ENCODE results near the gene ORC2. TPM values are rescaled to one million over a fixed set of nuclear protein-coding genes. Genes with fewer than 3 reads are reported as not detected.

ORC2 gene
- total and polyA plus RNA-seq, 2 experiments from 2014 or later = 8.8 to 14.9 TPM

- H3K27me3 ChIP-seq = no peaks in the 10 kb centered on the region
- H3K27ac ChIP-seq = no peak overlapping the region
- no peak for DNase-seq (ENCODE audit: low read depth in 1 of 2, low spot score in 1 of 2)
- no peaks in the 10 kb centered on the region for H3K4me1 ChIP-seq (ENCODE audit: low read depth)
- no peak overlapping the region for H3K4me3 ChIP-seq
- TF ChIP-seq CTCF (IDR thresholded peaks at IDR 0.05; ENCODE audit: low read depth, low read length) = no peak
- H3K36me3 ChIP-seq = peaks cover 68% of the 10 kb centered on the region
- H3K9me3 ChIP-seq (ENCODE audit: low read depth) = no peaks in the 10 kb centered on the region
Measured at GRCh38 chr2:200939832-200940231, 23.6 kb downstream of the ORC2 start.

GRCh38 chr2:200930947-200931626 is 32.4 kb downstream of the ORC2 start:
- H3K27me3 ChIP-seq = no peaks in the 10 kb centered on the region
- H3K36me3 ChIP-seq = peaks cover 46% of the 10 kb centered on the region
- H3K4me1 ChIP-seq (ENCODE audit: low read depth) = no peaks in the 10 kb centered on the region
- peak in 1 of 2 donors; percentile 41 for DNase-seq (ENCODE audit: low read depth in 1 of 2, low spot score in 1 of 2)
- H3K9me3 ChIP-seq (ENCODE audit: low read depth) = no peaks in the 10 kb centered on the region
- H3K4me3 ChIP-seq = no peak overlapping the region
- no peak overlapping the region for H3K27ac ChIP-seq
- no peak for TF ChIP-seq CTCF (IDR thresholded peaks at IDR 0.05; ENCODE audit: low read depth, low read length)

- no peak for TF ChIP-seq CTCF (IDR thresholded peaks at IDR 0.05; ENCODE audit: low read depth, low read length)
- H3K9me3 ChIP-seq (ENCODE audit: low read depth) = no peaks in the 10 kb centered on the region
- H3K4me1 ChIP-seq (ENCODE audit: low read depth) = no peaks in the 10 kb centered on the region
- no peak overlapping the region for H3K27ac ChIP-seq
- no peak for DNase-seq (ENCODE audit: low read depth in 1 of 2, low spot score in 1 of 2)
- no peak overlapping the region for H3K4me3 ChIP-seq
- H3K36me3 ChIP-seq = peaks cover 47% of the 10 kb centered on the region
- H3K27me3 ChIP-seq = no peaks in the 10 kb centered on the region
Measured at GRCh38 chr2:200929334-200930249, 33.9 kb downstream of the ORC2 start.

- no peak for TF ChIP-seq CTCF (IDR thresholded peaks at IDR 0.05; ENCODE audit: low read depth, low read length)
- Histone ChIP-seq H3K4me3 (no peak overlapping the region), H3K36me3 (peaks cover 61% of the 10 kb centered on the region), H3K9me3 (ENCODE audit: low read depth) (no peaks in the 10 kb centered on the region), H3K27me3 (no peaks in the 10 kb centered on the region), H3K4me1 (ENCODE audit: low read depth) (no peaks in the 10 kb centered on the region), H3K27ac (no peak overlapping the region)
- no peak for DNase-seq (ENCODE audit: low read depth in 1 of 2, low spot score in 1 of 2)
Measured at GRCh38 chr2:200922439-200922838, 41.0 kb downstream of the ORC2 start.

- Histone ChIP-seq H3K4me3 (no peak overlapping the region), H3K4me1 (ENCODE audit: low read depth) (no peaks in the 10 kb centered on the region), H3K9me3 (ENCODE audit: low read depth) (no peaks in the 10 kb centered on the region), H3K27me3 (no peaks in the 10 kb centered on the region), H3K36me3 (peaks cover 53% of the 10 kb centered on the region), H3K27ac (no peak overlapping the region)
- peak in 1 of 2 donors; percentile 25 for DNase-seq (ENCODE audit: low read depth in 1 of 2, low spot score in 1 of 2)
- TF ChIP-seq CTCF (IDR thresholded peaks at IDR 0.05; ENCODE audit: low read depth, low read length) = no peak
Measured at GRCh38 chr2:200913654-200914053, 49.8 kb downstream of the ORC2 start.
